OCI-M2 (cell line): ENCODE measurements around the gene PIWIL4.
A peak's percentile ranks its signal among the peaks of the same experiment; 100 is the strongest.

ENCODE experiments used
- DNase-seq: peaks from one replicate; lab custom pipeline; 2025; ENCODE audit not compliant: unreplicated experiment; lab: John Stamatoyannopoulos, UW

PIWIL4 gene

GRCh38 chr11:94567181-94567670 is at the start of gene PIWIL4:
TSS of gene PIWIL4 (plus strand) at chr11:94567368. CDS start at chr11:94567519, 151 bp downstream.
- DNase-seq, result no peak

- no peak for DNase-seq
These were observed 48.9 kb upstream of the PIWIL4 start for GRCh38 chr11:94518300-94518699.

DNA sequence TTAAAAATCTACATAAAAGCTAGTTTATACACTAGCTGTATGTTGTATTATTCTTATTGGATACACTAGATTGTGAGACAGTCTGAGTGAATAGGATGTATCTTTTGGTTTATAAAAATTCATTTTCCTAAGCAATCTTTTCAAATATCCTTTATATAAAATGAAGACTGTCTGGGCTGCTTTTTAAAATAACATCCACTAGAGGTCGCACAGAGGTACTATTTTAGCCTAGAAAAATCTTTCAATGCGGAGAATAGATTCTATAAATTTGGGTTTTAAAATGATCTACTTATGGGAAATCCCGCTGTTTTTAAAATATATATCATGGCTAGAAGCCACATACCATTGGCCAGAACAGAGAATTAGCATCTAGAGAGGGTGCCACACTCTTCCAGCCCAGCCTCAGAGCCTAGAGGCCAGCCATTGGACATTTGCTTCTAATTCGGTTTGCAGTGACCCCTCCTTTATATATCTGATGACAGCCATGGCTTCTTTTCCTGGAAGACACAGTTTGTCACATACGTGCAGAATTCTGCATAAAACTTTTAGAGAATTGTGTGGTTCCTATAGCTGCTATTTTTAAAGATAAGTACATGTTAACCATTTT is 47.6 kb upstream of the PIWIL4 start:
- DNase-seq, result peak; percentile 14

DNA sequence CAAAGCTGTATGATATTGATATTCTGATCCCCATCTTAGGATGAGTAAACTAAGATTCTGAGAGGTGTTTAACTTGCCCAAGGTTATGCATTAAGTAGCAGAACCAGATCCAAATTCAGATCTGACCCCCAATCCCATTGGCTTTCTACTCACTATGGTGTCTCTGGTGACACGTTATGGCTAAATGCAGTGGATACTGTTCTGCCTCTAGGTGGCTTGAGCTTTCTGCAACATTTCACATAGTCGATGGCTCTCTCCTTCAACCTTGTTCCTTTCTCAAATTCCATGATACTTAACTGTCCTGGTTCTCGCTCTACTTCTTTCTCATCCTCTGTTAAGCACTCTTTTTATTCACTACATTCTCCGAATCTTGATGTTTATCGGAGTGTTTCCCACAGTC is 45.5 kb upstream of the PIWIL4 start:
- DNase-seq, result no peak

DNA sequence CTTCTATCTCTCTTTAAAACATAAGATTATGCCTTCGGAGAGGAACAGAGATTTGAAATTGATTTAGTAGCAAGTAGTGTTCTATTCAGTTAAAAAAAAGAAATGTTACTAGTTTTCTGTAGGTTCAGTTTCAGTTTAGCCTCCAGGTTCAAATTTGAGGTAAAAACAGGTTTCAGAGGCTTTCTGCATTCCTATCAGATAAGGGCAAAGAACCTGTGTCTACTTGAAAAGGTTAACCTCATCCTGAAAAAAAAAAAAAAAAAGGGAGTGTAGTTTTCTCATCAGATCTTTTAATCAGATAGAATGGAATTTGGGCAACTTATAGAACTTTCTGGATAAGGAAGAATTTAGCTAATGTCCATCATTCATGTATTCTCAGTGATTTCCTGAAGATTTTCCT is 42.8 kb upstream of the PIWIL4 start:
- no peak for DNase-seq

GRCh38 chr11:94525546-94526324 is 41.4 kb upstream of the PIWIL4 start:
- DNase-seq, result no peak

DNA sequence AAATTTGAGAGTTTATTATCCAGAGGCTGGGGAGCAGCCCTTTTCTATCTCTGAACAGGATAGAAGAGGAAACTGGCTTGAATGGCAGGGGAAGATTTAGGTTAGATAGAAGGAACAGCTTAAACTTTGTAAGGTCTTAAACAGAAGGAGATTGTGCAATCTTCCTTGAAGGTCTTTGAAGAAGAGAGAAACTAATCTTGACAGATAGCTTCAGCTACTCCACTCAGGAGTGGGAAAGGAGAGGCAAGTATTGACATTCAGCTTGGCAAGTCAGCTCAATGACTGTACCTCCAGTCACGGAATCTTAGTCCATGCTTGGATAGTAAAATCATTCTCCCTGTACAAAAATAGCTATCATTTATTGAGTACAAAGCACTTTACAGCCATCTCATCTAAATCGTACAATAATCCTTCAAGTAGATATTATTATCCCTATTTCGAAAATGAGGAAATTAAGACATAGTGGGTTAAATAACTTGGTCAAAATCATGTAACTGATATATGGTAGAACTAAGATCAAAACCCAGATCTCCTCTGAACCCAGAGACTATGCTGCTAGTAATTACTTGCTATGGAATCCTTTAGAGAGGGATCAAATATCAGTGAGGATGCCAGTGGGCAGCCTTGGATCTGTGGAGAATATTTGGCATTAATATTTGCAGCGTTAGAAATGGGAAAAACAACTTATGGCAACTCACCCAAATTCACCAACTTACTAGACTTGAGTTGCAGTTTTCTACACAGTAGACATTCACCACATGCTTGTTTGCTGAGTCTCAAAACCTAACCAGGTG is 40.3 kb upstream of the PIWIL4 start:
- DNase-seq, result no peak

DNA sequence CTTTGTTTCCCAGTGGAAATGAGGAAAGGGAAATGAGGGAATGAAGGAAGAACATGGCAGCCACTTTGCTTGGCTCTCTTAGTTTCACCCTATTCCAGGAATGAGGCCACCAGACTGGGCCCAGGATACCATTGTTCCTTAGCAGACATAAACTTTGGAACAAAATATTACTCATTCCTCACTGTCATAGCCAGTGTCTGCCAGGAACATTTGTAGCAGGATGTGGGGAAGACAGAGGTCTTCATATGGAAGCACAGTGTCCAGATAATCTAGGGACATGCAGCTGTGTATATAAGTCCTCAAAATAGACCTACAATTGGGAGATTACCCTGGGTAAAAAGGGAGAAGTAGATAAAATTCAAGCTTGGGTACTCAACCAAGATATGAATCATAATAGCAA is 38.6 kb upstream of the PIWIL4 start:
- DNase-seq, result no peak

GRCh38 chr11:94532211-94532610 is 35.0 kb upstream of the PIWIL4 start:
- DNase-seq, result no peak

- DNase-seq, result no peak
These were observed 34.0 kb upstream of the PIWIL4 start for GRCh38 chr11:94533206-94533605.

DNA sequence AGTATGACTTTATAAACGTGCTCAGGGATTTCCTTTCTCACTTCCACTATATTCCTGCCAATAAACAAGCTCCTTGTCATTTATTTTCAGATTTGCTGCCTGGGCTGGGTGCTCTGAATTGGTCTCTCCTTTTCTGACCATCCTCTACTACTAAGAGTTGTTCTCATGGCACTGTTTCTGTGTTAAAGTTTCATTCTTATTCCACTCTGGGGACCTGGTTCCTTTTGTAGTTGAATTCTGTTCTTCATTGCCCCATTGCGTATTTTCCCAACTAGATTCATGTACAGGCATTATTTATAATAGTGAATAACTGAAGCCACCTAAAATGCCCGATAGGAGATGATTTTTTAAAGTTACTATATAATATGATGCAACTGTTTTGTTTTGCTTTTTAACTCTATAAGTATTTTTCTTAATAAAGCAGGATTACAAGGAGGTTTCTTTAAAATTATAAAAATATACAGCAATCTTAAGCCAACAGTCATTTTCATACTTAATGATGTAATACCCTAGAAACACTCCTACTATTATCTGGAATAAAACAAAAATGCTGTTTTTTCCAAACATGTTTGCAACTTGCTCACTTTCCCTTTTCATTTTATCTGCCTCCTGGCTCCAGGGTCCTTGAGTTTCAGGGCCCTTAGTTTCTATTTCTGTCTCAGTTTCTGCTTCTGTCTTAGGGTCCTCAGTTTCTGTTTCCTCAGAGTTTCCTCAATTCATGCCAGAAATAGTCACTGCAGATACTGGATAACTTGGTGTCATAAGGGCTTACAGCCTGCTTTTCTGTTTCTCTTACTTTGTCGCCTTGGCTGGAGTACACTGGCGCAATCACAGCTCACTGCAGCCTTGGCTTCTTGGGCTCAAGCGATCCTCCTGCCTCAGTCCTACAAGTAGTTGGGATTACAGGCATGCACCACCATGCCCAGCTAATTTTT is 33.2 kb upstream of the PIWIL4 start:
- DNase-seq, result no peak

GRCh38 chr11:94536386-94536785 is 30.8 kb upstream of the PIWIL4 start:
- no peak for DNase-seq

- no peak for DNase-seq
These were observed 30.1 kb upstream of the PIWIL4 start for GRCh38 chr11:94537031-94537600.

GRCh38 chr11:94539420-94539819 is 27.7 kb upstream of the PIWIL4 start:
- DNase-seq, result no peak

DNA sequence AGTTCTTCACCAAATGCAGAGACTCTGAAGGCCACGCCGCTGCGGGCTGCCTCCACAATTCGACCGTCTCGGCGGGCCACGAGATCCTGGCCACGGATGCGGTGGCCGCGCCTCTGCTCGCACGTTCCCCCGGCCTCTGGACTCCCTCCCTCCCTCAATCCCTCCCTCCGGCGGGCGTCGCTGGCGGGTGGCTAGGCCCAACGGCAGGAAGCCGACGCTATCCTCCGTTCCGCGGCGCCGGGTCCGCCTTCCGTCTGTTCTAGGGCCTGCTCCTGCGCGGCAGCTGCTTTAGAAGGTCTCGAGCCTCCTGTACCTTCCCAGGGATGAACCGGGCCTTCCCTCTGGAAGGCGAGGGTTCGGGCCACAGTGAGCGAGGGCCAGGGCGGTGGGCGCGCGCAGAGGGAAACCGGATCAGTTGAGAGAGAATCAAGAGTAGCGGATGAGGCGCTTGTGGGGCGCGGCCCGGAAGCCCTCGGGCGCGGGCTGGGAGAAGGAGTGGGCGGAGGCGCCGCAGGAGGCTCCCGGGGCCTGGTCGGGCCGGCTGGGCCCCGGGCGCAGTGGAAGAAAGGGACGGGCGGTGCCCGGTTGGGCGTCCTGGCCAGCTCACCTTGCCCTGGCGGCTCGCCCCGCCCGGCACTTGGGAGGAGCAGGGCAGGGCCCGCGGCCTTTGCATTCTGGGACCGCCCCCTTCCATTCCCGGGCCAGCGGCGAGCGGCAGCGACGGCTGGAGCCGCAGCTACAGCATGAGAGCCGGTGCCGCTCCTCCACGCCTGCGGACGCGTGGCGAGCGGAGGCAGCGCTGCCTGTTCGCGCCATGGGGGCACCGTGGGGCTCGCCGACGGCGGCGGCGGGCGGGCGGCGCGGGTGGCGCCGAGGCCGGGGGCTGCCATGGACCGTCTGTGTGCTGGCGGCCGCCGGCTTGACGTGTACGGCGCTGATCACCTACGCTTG is 23.2 kb upstream of the PIWIL4 start, which contains the start of gene FUT4:
TSS of gene FUT4 (plus strand) at position 227 of the 951 bp plus-strand sequence. CDS start at position 440, 213 bp downstream.
- DNase-seq, result no peak

GRCh38 chr11:94544646-94545263 is 22.4 kb upstream of the PIWIL4 start:
- DNase-seq, result no peak

DNA sequence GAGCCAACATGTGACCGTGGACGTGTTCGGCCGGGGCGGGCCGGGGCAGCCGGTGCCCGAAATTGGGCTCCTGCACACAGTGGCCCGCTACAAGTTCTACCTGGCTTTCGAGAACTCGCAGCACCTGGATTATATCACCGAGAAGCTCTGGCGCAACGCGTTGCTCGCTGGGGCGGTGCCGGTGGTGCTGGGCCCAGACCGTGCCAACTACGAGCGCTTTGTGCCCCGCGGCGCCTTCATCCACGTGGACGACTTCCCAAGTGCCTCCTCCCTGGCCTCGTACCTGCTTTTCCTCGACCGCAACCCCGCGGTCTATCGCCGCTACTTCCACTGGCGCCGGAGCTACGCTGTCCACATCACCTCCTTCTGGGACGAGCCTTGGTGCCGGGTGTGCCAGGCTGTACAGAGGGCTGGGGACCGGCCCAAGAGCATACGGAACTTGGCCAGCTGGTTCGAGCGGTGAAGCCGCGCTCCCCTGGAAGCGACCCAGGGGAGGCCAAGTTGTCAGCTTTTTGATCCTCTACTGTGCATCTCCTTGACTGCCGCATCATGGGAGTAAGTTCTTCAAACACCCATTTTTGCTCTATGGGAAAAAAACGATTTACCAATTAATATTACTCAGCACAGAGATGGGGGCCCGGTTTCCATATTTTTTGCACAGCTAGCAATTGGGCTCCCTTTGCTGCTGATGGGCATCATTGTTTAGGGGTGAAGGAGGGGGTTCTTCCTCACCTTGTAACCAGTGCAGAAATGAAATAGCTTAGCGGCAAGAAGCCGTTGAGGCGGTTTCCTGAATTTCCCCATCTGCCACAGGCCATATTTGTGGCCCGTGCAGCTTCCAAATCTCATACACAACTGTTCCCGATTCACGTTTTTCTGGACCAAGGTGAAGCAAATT is 21.7 kb upstream of the PIWIL4 start:
- no peak for DNase-seq

DNA sequence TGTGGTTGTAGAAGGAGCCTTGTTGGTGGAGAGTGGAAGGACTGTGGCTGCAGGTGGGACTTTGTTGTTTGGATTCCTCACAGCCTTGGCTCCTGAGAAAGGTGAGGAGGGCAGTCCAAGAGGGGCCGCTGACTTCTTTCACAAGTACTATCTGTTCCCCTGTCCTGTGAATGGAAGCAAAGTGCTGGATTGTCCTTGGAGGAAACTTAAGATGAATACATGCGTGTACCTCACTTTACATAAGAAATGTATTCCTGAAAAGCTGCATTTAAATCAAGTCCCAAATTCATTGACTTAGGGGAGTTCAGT is 21.1 kb upstream of the PIWIL4 start:
- no peak for DNase-seq
